Stomach (tissue), 4 donors: ENCODE measurements around the gene WDR54.

ENCODE experiments used
- CTCF ChIP-seq, 7 experiments: fragments of 450-650 bp in 4 of 7; fragments of 200-600 bp in 3 of 7; sonication (generic) in 3 of 7; IDR thresholded peaks; one replicate each; pipeline ENCODE4 v1.5.1; 2016 to 2019; ENCODE audit warnings: antibody characterized with exemption in 7 of 7, control low read depth in 2 of 7, mild to moderate bottlenecking in 1 of 7
- EP300 ChIP-seq: sonication (generic); formaldehyde crosslinking; IDR thresholded peaks from one replicate; pipeline ENCODE4 v1.6.1; 2017; ENCODE audit warnings: antibody characterized with exemption
- POLR2A ChIP-seq, 4 donors: fragments of 450-650 bp; IDR thresholded peaks; one replicate each; pipeline ENCODE4 v1.6.1; 2016; ENCODE audit warnings: antibody characterized with exemption in 4 of 4, control low read depth in 2 of 4, mild to moderate bottlenecking in 1 of 4, moderate library complexity in 1 of 4
- POLR2AphosphoS5 ChIP-seq, 3 donors: sonication (generic); formaldehyde crosslinking; IDR thresholded peaks; one replicate each; pipeline ENCODE4 v1.6.1; 2016; ENCODE audit warnings: antibody characterized with exemption in 3 of 3

GRCh38 chr2:74373221-74373676, 48.3 kb upstream of the WDR54 start:
- no peak for TF ChIP-seq CTCF (IDR thresholded peaks at IDR 0.05)
- TF ChIP-seq POLR2A (IDR thresholded peaks at IDR 0.05) = no peak
- TF ChIP-seq EP300 = no peak
- TF ChIP-seq POLR2AphosphoS5 (IDR thresholded peaks at IDR 0.05) = peak in 1 of 3 donors; percentile 25
